GM19397 (cell line): ENCODE measurements around the gene TRMT112.
"Not testable (repeated sequence)": the region's sequence is repeated elsewhere in the genome, so short reads cannot be mapped to it uniquely, and the experiment has no call there.

Experiments used
- ATAC-seq: cut with Tn5 transposase; IDR thresholded peaks from one replicate; pipeline ENCODE4 v1.9.1; 2021; ENCODE audit warnings: mild to moderate bottlenecking, moderate library complexity; ENCODE audit not compliant: unreplicated experiment

Gene TRMT112

GRCh38 chr11:64314805-64315561 is 2.4 kb downstream of the TRMT112 start:
- ATAC-seq, result no peak

GRCh38 chr11:64314146-64314804 is 3.1 kb downstream of the TRMT112 start:
- ATAC-seq, result no peak

GRCh38 chr11:64313491-64314145 is 3.7 kb downstream of the TRMT112 start:
- ATAC-seq, result no peak

- ATAC-seq, result no peak
Observed at GRCh38 chr11:64312947-64313346, 4.4 kb downstream of the TRMT112 start.

GRCh38 chr11:64307795-64308194 is 9.6 kb downstream of the TRMT112 start:
- not testable (repeated sequence) for ATAC-seq

- no peak for ATAC-seq
Observed at GRCh38 chr11:64306876-64307622, 10.3 kb downstream of the TRMT112 start.

- ATAC-seq, result no peak
Observed at GRCh38 chr11:64306563-64306875, 10.8 kb downstream of the TRMT112 start.

- ATAC-seq, result peak; percentile 23
Observed at GRCh38 chr11:64305691-64306562, 11.4 kb downstream of the TRMT112 start.

- peak; percentile 70 for ATAC-seq
Observed at GRCh38 chr11:64305075-64305690, 12.2 kb downstream of the TRMT112 start, which contains the start of gene ESRRA. Gene ESRRA, plus strand, starts transcription at chr11:64305524. Its CDS starts 1,656 bp downstream, at chr11:64307180.

- ATAC-seq, result peak; percentile 25
Observed at GRCh38 chr11:64304316-64305072, 12.9 kb downstream of the TRMT112 start.

GRCh38 chr11:64304032-64304315 is 13.4 kb downstream of the TRMT112 start:
- no peak for ATAC-seq

- no peak for ATAC-seq
Observed at GRCh38 chr11:64303109-64304031, 14.0 kb downstream of the TRMT112 start.

- no peak for ATAC-seq
Observed at GRCh38 chr11:64299847-64300648, 17.3 kb downstream of the TRMT112 start, which contains the start of gene CATSPERZ. Gene CATSPERZ, plus strand, starts transcription at chr11:64300358. Its CDS starts 53 bp downstream, at chr11:64300411.

- ATAC-seq, result no peak
Observed at GRCh38 chr11:64298966-64299846, 18.2 kb downstream of the TRMT112 start.

- ATAC-seq, result no peak
Observed at GRCh38 chr11:64297699-64298358, 19.5 kb downstream of the TRMT112 start.
